Adrenal gland (tissue), 12 donors: ENCODE data around the gene SOHLH1. TPM values are rescaled to one million over a fixed set of nuclear protein-coding genes. Genes with fewer than 3 reads are reported as not detected.

Source experiments
- DNase-seq, 7 donors: peaks; one replicate each; pipeline ENCODE4 v3.0.0-alpha.2; 2019 to 2020
- H3K27ac ChIP-seq, 5 donors: fragments of 200-600 bp; sonication (generic) in 4 of 5; 1 replicate in 3 of 5; 2 replicates in 2 of 5; pipeline versions ENCODE4 v1.5.1 to v1.8.0; 2016 to 2020; ENCODE audit warnings: mild to moderate bottlenecking in 1 of 5
- H3K27me3 ChIP-seq: fragments of 200-600 bp; 2 replicates; pipeline ENCODE4 v1.8.0; 2021
- H3K36me3 ChIP-seq, 2 donors: fragments of 200-600 bp; replicated peaks in 1 of 2; 1 replicate in 1 of 2; 2 replicates in 1 of 2; pipeline versions ENCODE4 v1.5.1 to v1.8.0; 2018 to 2022
- H3K4me1 ChIP-seq, 2 donors: fragments of 200-600 bp; replicated peaks in 1 of 2; 1 replicate in 1 of 2; 2 replicates in 1 of 2; pipeline versions ENCODE4 v1.5.1 to v1.8.0; 2018 to 2021
- H3K4me3 ChIP-seq, 4 donors: fragments of 200-600 bp; sonication (generic) in 3 of 4; one replicate each; pipeline ENCODE4 v1.5.1; 2016 to 2018
- H3K9me3 ChIP-seq, 3 donors: fragments of 200-600 bp; sonication (generic) in 1 of 3; replicated peaks in 1 of 3; 1 replicate in 2 of 3; 2 replicates in 1 of 3; pipeline versions ENCODE4 v1.5.1 to v1.8.0; 2016 to 2021
- POLR2A ChIP-seq, 2 donors: fragments of 450-650 bp; IDR thresholded peaks; one replicate each; pipeline ENCODE4 v1.6.1; 2017; ENCODE audit warnings: antibody characterized with exemption in 2 of 2, mild to moderate bottlenecking in 2 of 2, moderate library complexity in 1 of 2
- WGBS, 4 donors: extraction: QIAGEN DNeasy Blood & Tissue Kit in 2 of 4; methylation state at CpG; one replicate each; pipeline versions ENCODE4 v1.1.5 to v1.1.7; 2013 to 2017; 5-methylcytosine and 5-hydroxymethylcytosine counted together
- intact Hi-C, 2 donors: fragments of 100-400 bp; cut with DNase I; formaldehyde crosslinking; loops; one replicate each; pipeline versions ENCODE4 v1.14.1 to v1.15.0; 2022 to 2023
- polyA plus RNA-seq, 3 donors: library from polyadenylated mRNA; stranded (reverse); fragments of 200-250 nt in 2 of 3; fragments of 350-450 nt in 1 of 3; fragmentation: Illumina TruSeq in 1 of 3; extraction: RNeasy Lipid Tissue Mini Kit (QIAGEN cat#74804) in 1 of 3; gene quantifications; one replicate each; pipeline ENCODE4 v1.2.3, GENCODE V29; 2013 to 2014
- total RNA-seq, 9 donors: library from RNA; depleted of rRNA in 4 of 9; stranded (reverse); fragments of >200 nt in 4 of 9; fragments of 120-200 nt in 1 of 9; fragmentation: NEBNext Ultra II Directional in 1 of 9; extraction: Animal tissue kit (Norgen Biotek cat#: 25700) in 1 of 9; gene quantifications; one replicate each; pipeline versions ENCODE4 v1.1.0 to v1.2.4, GENCODE V29; 2013 to 2023
- TF ChIP-seq, protein P1 (sequence below), 6 experiments: fragments of 450-650 bp in 4 of 6; fragments of 200-600 bp in 2 of 6; sonication (generic) in 1 of 6; IDR thresholded peaks; 1 replicate in 5 of 6; 2 replicates in 1 of 6; pipeline versions ENCODE4 v1.5.1 to v1.8.0; 2016 to 2021; ENCODE audit warnings: antibody characterized with exemption in 6 of 6, mild to moderate bottlenecking in 2 of 6, moderate library complexity in 1 of 6
- donor health status: healthy with polysubstance abuse.
- donor health status: Bipolar disorder and iron deficiency.
- donor health status: DM: yes; HTN: yes; CAD: no.
- donor health status: DM: no; HTN: no; CAD: no.
- donor health status: DM: no; HTN: no; CAD: no.
- donor health status: DM: yes; HTN: yes; CAD: no.

The SOHLH1 gene
- total and polyA plus RNA-seq, 12 donors: not detected

DNA sequence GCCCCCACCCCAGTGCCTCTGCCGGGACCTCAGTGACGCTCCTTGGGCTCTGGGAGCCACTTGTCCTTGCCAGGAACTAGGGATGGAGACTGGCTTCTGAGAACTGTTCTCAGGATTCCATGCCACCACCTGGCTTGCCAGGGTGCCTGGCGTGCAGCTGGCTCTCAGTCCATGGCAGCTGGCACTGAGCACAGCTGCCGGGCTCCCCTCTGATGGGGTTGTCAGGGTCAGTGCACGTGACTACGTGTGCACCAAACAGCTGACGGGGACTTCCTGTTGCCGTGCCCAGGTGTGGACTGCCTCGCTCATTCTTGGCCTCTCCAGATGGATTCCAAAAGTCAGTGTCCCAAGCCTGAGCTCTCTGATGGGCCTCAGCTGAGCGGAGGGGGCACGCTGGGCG, 12.1 kb upstream of the SOHLH1 start:
- TF ChIP-seq, protein P1, sequence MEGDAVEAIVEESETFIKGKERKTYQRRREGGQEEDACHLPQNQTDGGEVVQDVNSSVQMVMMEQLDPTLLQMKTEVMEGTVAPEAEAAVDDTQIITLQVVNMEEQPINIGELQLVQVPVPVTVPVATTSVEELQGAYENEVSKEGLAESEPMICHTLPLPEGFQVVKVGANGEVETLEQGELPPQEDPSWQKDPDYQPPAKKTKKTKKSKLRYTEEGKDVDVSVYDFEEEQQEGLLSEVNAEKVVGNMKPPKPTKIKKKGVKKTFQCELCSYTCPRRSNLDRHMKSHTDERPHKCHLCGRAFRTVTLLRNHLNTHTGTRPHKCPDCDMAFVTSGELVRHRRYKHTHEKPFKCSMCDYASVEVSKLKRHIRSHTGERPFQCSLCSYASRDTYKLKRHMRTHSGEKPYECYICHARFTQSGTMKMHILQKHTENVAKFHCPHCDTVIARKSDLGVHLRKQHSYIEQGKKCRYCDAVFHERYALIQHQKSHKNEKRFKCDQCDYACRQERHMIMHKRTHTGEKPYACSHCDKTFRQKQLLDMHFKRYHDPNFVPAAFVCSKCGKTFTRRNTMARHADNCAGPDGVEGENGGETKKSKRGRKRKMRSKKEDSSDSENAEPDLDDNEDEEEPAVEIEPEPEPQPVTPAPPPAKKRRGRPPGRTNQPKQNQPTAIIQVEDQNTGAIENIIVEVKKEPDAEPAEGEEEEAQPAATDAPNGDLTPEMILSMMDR (IDR thresholded peaks at IDR 0.05): no peak
- no peak for TF ChIP-seq POLR2A (IDR thresholded peaks at IDR 0.05)
- intact Hi-C loops: no loop called here
- no peak for DNase-seq
- no peaks in the 10 kb centered on the region for H3K9me3 ChIP-seq
- no peak overlapping the region for H3K27ac ChIP-seq
- H3K4me1 ChIP-seq: no peaks in the 10 kb centered on the region
- H3K36me3 ChIP-seq: no peaks in the 10 kb centered on the region
- WGBS, 4 donors: 85 to 91% methylated on average over 12 of the region's 12 CpGs; no CpG with 5 or more reads in 2 of the 4 donors
- H3K4me3 ChIP-seq: no peak overlapping the region
- peaks cover 16% of the 10 kb centered on the region for H3K27me3 ChIP-seq

DNA sequence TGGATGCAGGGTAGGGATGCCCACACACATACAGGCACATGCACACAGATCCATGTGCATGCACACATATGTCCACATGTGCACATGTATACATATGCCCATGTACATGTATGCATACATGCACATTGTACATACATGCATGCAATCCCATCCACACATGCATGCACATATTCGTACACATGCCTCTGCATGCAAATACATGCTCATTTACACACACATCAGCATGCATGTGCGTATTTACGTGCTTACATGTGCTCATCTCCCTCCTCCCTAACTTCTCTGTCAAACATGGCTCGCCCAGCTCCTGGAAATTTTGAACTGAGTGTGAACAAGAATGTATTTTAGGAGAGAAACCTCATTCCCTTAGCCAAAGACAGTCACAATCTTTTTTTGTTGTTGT, 8.9 kb upstream of the SOHLH1 start:
- intact Hi-C loops: loop anchor here in 1 of 2 donors (10.0 kb wide), 1 partner anchor 257 kb away; the partner anchor contains the start of gene UBAC1
- Histone ChIP-seq H3K9me3 (no peaks in the 10 kb centered on the region), H3K36me3 (no peaks in the 10 kb centered on the region), H3K27ac (no peak overlapping the region), H3K27me3 (peaks cover 14% of the 10 kb centered on the region), H3K4me3 (no peak overlapping the region), H3K4me1 (no peaks in the 10 kb centered on the region)
- 83 to 88% (median 85%) methylated on average over 4 of the region's 4 CpGs for WGBS, 4 donors
- DNase-seq: no peak
- TF ChIP-seq, protein P1 (IDR thresholded peaks at IDR 0.05): no peak
- no peak for TF ChIP-seq POLR2A (IDR thresholded peaks at IDR 0.05)

GRCh38 chr9:135707252-135708138, 8.2 kb upstream of the SOHLH1 start:
- Histone ChIP-seq H3K36me3 (no peaks in the 10 kb centered on the region), H3K4me1 (no peaks in the 10 kb centered on the region), H3K4me3 (no peak overlapping the region), H3K9me3 (no peaks in the 10 kb centered on the region), H3K27me3 (peaks cover 19% of the 10 kb centered on the region), H3K27ac (no peak overlapping the region)
- 15 to 30% (median 28%) methylated on average over 5 to 23 of the region's 23 CpGs for WGBS, 4 donors
- TF ChIP-seq, protein P1 (IDR thresholded peaks at IDR 0.05): no peak
- TF ChIP-seq POLR2A (IDR thresholded peaks at IDR 0.05): no peak
- peak in 2 of 7 donors; percentile 19 to 26 for DNase-seq
- intact Hi-C loops: loop anchor here in 1 of 2 donors (10.0 kb wide), 1 partner anchor 257 kb away; the partner anchor contains the start of gene UBAC1

- Histone ChIP-seq H3K27ac (no peak overlapping the region), H3K9me3 (no peaks in the 10 kb centered on the region), H3K36me3 (no peaks in the 10 kb centered on the region), H3K4me1 (peaks cover 0 to 8% of the 10 kb centered on the region in 2 donors), H3K4me3 (no peak overlapping the region), H3K27me3 (peaks cover 24% of the 10 kb centered on the region)
- intact Hi-C loops: loop anchor here in 1 of 2 donors (10.0 kb wide), 1 partner anchor 259 kb away; the partner anchor contains the start of gene UBAC1
- 83 to 90% (median 85%) methylated on average over 7 to 9 of the region's 9 CpGs for WGBS, 4 donors
- no peak for TF ChIP-seq POLR2A (IDR thresholded peaks at IDR 0.05)
- TF ChIP-seq, protein P1 (IDR thresholded peaks at IDR 0.05): no peak
- DNase-seq: no peak
These were observed 7.0 kb upstream of the SOHLH1 start for GRCh38 chr9:135706288-135706687.
